ENCODE data around the gene TMCC3.

GRCh38 chr12:94628369-94628768 is 22.0 kb downstream of the TMCC3 start:
- no peak for TF ChIP-seq POLR2AphosphoS5 (IDR thresholded peaks at IDR 0.05; ENCODE audit: low read depth)
- TF ChIP-seq, protein P1, sequence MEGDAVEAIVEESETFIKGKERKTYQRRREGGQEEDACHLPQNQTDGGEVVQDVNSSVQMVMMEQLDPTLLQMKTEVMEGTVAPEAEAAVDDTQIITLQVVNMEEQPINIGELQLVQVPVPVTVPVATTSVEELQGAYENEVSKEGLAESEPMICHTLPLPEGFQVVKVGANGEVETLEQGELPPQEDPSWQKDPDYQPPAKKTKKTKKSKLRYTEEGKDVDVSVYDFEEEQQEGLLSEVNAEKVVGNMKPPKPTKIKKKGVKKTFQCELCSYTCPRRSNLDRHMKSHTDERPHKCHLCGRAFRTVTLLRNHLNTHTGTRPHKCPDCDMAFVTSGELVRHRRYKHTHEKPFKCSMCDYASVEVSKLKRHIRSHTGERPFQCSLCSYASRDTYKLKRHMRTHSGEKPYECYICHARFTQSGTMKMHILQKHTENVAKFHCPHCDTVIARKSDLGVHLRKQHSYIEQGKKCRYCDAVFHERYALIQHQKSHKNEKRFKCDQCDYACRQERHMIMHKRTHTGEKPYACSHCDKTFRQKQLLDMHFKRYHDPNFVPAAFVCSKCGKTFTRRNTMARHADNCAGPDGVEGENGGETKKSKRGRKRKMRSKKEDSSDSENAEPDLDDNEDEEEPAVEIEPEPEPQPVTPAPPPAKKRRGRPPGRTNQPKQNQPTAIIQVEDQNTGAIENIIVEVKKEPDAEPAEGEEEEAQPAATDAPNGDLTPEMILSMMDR (conservative IDR thresholded peaks at IDR 0.05; ENCODE audit: low read depth in 2 of 2) = no peak

All from GM23338 (cell line).